Suppressor macrophage (primary cell): Measurements from ENCODE around the gene NABP1.
"Not testable (repeated sequence)": the region's sequence is repeated elsewhere in the genome, so short reads cannot be mapped to it uniquely, and the experiment has no call there.

Experiments
- DNase-seq, 4 experiments: peaks; one replicate each; pipeline ENCODE4 v3.0.0-alpha.2; 2020 to 2022
- total RNA-seq, 17 experiments: gene quantifications; one replicate each; lab custom pipeline; 2026; ENCODE audit warnings: mixed read lengths in 6 of 17, inconsistent platforms in 3 of 17; lab: John Stamatoyannopoulos, UW

Gene NABP1, protein sequence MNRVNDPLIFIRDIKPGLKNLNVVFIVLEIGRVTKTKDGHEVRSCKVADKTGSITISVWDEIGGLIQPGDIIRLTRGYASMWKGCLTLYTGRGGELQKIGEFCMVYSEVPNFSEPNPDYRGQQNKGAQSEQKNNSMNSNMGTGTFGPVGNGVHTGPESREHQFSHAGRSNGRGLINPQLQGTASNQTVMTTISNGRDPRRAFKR
- total RNA-seq = 372 to 2,092 (median 794) reads per million in 17 experiments

DNA sequence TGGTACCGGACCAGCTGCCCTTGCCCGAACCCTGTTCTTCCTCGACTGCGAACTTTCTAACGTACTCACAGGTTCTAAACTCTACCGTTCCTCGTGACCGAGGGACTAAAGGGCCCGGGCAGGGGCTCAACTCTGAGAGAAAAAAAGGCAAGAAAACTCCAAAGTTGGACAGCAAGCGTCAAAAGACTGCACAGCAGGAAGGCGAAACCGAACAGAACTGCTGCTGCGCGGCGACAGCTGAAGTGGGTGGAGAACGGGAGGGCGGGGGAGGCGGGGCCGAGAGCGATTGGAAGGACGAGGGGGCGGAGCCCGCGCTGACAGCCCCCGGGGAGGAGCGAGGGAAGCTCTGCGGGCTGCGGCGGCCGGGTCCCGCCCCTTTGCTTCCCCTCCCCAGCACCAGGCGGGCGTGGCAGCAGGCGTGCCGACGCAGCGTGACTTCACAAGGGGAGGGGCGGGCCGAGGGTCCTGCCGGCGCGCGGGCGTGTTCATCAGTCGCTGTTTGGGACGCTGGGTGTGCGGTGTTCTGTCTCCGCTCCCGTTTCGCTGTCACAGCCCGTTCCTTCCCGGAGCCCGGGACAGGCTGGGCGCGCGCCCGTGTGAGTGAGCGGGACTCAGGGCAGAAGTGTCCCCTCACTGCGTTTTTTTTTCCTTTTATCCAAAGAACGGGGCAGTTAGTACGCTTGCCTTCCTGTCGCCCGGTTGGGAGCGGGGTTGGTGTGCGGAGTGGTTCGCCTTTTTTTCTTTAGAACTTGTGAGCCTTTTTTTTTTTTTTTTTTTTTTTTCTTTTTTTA lies at the start of gene NABP1:
TSS of gene NABP1 (plus strand) at position 491 of the 791 bp plus-strand sequence. CDS start 479 bp downstream, outside the sequence.
- peak; percentile 99 to 100 (median 99) for DNase-seq

DNA sequence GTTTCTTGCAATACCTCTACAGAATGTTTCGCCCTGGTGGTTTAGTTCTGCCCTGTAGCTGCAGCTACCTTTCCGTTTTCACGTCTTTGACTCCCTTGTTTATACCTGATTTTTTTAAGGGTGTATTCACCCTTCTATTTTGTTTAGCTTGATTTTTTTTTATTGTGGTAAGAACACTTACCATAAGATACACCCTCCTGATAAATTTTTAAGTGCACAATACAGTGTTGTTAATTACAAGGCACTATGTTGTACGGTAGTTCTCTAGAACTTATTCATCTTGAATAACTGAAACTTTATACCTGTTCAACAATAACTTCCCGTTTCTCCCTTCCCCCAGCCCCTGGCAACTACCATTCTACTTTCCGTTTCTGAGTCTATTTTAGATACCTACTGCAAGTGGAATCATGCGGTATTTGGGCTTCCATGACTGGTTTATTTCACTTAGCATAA lies 48.9 kb upstream of the NABP1 start:
- no peak for DNase-seq

DNA sequence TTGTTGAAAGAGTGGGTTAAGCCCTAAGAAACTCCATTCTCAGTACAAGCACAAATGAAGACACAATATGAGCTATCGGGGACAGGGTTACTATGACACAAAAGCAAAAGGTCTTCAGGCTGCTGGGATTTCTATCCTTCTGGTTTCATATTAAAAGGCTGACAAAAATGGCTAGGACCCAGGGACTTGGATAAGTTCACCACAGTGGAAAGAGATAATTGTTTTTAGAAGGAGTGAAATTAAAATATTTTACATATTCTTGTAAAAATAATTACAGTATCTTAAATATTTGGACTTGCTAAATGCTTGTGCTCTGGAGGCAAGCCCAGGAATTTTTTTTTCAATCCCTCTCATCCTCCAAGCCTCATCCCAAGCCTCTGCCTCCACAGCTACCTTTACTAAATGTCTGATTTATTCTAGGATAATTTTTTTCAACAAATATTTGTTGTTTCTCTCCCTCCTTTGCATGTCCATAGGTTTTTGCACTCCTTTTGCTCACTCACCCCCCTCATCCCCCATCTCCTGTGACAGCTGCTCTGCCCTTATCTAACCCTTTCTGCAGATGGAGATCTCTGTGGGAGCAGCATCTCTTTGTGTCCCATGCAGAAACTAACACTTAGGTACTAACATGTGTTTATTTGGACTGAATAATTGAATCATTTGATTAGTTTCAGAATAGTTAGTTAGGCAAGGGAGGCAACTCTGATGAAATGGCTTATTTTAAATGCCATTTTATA lies 47.8 kb upstream of the NABP1 start:
- DNase-seq = no peak

DNA sequence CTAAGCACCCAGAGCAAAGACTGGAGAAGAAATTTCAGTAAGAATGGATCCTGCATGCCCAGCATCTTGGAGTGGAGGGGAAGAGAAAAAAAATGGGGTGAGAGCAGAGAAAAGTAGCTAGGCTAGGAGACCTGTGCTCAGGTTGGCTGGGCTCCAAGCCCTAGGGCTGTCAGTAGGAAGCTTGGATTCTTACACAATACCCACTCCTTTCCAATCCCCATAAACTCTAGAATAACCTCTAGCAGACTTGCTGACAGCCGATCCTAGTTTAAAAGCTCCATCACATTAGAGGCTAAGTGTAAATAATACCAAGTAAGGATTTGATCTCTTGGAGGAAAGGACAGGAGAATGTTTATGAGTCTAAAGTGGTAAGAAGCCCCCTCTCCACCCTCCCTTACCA lies 46.2 kb upstream of the NABP1 start:
- DNase-seq = peak; percentile 23 to 57 (median 50)

DNA sequence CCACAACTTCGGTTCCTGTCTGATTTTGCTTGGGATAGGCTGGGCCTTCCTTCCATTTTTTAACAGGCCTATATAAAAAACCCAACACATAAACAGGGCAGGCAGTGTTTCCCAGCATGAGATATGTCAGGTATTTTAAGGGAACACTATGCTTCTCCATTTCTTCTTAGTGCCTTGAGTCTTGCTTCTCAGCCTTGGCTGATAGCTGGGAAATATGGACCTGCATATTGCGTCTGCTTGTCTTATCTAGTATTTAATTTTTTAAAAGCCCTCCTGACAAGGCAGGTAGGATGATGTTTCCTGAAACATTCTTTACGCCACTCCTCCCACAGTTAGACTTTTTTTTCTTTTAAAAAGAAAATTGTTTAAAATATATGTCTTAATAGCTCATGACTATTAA lies 45.5 kb upstream of the NABP1 start:
- no peak for DNase-seq

DNA sequence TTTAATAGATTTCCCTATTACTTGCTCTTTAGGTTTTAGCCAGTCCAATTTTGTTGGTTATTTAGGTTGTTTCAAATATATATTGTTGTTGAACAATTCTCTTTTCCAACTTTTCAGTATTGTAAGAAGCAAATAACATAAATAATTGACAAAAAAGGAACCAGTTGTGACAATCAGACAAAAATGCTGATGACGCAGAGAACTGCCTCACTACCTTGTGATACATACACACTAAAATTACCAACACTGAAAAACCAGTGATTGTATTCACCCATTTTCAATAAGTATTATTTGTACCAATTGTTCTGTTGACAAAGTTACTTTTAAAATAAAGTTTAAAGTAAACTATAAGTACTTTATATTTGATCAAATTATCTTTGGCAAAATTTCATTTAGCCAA lies 43.1 kb upstream of the NABP1 start:
- DNase-seq = peak in 3 of 4 experiments; percentile 37 to 66 (median 63)

DNA sequence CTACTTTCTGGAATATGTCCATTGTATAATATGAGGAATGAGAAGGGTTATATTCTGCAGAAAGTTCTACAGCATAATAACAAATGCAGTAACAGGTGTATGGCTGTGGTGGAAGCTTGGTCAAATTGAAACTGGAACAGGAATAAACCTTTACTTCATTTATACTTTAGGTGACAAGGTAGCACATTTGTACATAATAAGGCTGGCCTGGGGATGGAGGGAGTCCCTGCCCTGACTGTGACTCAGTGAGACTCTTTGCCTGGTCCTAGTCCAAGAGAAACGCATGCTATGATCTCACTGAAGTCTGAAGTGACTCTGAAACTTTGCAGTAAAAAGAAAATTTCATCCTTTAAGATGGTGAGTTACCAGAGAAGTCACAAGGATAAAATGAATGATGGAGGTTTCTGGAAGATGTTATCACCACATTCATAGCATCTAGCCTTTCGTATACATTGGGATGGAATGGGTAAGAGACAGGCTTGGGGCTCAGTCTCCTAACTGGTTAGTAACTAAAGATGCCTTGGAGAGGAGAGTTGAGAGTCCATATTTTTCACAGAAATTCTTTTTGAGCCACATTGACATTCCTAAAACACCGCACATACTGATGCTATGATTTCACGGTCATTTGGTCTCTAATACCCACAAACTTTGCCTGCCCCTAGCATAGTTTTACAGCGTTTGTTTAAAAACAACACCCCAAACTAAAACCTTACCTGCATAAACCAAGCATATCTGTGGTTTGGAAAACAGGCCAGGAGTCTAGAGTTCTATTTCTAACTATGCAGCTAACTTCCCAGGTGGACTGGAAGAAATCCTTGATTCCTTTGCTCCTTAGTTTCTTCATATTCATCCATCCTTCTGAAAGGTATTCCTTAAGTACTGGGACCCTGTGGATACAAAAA lies 42.4 kb upstream of the NABP1 start:
- no peak for DNase-seq

DNA sequence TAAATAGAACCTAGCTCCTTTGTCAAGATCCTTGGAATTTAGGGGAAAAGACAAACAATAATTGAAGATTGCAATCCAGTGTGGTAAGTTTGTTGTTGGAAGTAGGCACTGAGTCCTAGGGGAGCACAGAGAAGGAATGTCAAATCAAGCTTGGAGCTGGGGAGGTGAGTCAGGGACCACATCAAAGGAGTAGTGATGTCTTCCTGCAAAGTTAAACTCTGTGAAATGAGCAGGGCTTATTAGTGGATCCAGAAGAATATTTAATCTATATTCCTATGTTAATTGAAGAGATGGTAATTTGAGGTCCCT lies 41.7 kb upstream of the NABP1 start:
- no peak for DNase-seq

DNA sequence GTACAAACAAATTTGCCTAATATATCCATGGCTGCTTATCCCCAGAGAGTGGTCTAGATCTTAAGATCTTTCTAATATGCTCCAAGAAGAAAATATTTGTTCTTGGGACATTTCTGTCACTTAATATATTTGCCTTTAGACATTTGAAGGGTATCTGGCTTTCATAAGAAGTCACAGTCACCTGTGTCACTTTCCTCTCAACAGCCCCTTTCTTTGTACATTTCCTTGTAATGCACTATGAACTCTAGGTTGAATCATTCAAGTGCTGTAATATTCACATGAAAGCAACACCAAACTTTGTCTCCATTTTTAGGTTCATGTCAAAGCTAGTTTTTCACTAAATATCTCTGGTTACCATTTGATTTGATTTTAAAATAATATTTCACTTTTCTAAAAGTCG lies 41.4 kb upstream of the NABP1 start:
- DNase-seq = peak in 1 of 4 experiments; percentile 17

DNA sequence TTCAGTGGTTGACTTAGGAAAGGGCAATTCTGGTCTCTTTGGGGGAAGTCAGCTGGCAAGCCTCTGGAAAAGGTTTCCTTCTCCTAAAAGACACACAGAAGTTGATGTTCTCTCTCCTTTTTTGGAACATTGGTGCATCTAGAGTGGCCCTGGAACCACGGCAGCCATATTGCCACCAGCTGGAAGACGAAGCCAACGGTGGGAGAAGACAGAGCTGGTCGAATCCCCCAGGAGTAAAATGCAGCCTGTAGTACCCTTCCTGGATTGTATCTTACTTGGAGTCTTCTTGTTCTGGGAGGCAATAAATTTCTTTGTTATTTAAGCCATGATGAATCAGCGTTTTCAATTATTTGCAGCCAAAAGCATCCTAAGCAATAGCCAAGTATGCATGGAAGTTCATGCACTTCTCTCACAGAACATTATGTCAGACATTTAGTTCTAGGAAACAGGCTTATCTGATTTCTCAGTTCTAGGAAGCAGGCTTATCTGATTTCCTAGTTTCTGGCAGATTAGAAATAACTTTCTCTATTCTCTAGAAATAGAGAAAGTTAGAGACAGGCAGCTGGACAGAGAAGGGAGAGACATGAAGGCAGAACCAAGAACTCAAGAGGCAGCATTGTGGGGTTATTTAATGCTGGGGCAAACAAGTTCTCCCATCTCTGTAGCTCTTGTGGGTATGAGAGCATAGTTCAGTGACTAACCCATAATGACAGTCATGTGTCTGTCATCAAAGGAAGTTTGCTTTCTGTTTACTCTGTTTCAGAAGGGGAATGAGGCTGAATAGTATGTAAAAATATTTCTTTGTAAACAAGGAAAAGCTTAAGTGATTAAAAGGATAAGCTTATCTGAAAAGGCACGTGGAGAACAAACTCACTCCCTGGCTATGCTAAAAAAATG lies 40.5 kb upstream of the NABP1 start:
- peak; percentile 64 to 89 (median 78) for DNase-seq

DNA sequence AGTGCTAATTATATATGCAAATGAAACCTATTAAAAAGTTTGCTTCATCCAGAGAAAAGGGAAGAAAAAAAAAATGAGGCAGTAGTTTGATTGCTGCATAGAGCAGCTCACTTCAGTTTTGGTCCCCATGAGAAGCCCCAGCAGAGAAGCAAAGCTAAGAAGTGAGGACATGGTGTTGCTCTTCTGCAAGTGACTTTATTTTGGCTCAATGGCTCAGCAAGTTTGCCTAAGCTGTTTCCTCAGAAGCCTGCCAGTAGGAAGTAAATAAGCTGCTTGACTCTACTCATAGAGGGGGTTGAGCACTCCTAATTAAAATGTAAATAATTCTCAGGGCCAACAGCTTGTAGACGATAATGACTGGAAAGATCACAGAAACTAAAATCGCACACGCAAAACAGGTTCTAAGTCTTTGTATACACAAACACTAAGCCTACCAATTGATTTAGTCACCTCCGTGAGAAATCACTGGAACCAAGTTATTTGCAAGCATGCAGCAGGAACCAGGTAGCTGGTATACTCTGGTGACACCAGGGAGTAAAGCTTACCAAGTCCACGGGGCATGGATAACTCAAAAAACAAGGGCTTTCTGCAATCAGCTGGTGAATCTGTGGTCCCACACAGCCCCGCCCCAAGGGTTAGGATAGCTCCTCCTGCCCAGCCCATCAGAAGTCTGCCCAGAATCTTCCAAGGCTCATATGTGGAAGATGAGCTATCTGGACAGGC lies 39.7 kb upstream of the NABP1 start:
- peak; percentile 70 to 87 (median 85) for DNase-seq

DNA sequence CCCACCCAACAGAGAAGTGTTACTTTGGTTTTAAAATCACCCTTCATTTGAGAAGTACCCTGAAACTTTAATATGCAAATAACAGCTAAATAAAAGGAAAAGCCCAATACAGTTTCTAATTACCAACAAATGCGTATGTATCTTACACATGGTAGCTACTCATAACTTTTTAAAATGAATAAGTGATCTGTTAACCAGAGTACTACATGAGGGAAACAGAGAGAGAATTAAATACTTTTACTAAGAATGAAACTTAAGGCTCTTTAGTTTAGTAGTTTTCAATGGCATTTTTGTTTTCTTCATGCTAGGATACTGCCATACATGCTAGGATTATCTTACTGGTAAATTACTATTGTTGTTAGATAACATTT lies 39.1 kb upstream of the NABP1 start:
- DNase-seq = no peak

DNA sequence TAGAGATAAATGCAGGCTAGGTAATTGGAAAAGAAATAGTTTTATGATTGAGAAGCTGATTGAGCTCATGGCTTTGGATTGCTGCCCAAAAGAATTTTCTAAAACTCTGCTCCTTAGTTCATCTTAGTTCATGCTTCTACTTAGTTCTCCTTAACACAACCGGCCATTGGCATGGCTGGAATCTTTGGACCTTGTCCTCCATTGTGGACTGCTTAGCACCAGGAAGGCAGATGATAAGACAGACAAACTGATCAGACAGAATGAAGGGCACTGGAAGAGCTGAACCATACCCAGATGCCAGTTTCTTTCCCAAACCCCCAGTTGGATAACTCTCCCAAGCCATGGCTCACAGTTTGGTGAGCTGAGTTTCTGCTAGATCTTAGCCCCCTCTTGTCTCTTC lies 36.3 kb upstream of the NABP1 start:
- no peak for DNase-seq

DNA sequence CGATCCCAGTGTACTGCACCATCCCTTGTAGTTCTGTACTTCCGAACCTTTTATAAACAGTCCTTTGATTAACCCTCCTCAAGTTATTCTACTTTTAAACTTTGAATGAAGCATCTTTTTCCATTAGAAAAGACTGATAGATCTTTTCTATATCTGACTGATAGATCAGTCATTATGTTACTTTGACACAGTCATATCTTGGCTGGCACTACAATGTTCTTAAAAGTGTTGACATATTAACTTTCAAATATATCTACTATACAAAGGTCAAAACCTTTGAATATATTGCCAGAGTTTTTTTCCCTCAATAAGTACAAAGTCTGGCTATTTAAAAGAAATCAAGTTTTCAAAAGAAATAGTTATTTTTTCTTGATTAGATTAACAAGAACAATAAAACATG lies 35.4 kb upstream of the NABP1 start:
- DNase-seq = no peak

DNA sequence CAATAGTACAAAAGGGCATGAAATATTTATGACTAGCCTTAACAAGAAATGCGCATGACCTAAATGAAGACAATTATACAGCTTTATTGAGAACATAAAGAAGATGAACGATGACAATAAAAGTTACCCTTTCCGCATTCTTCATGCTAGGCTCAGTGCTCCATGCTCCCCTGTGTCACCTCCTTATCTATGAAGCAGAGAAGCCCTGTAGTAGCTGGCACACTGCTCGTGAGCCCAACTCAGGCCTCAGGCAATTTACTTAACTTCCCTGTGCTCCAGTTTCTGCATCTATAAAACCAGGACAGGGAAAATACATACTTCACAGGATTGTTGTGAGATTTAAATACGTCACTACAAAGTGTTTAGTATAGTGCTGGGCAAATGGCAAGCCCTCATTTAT lies 34.5 kb upstream of the NABP1 start:
- DNase-seq = no peak

DNA sequence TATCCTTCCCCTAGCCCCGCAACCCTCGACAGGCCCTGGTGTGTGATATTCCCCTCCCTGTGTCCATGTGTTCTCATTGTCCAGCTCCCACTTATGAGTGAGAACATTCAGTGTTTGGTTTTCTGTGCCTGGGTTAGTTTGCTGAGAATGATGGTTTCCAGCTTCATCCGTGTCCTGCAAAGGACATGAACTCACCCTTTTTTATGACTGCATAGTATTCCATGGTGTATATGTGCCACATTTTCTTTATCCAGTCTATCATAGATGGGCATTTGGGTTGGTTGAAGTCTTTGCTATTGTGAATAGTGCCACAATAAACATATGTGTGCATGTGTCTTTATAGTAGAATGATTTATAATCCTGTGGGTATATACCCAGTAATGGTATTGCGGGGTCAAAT lies 33.3 kb upstream of the NABP1 start:
- not testable (repeated sequence) for DNase-seq

DNA sequence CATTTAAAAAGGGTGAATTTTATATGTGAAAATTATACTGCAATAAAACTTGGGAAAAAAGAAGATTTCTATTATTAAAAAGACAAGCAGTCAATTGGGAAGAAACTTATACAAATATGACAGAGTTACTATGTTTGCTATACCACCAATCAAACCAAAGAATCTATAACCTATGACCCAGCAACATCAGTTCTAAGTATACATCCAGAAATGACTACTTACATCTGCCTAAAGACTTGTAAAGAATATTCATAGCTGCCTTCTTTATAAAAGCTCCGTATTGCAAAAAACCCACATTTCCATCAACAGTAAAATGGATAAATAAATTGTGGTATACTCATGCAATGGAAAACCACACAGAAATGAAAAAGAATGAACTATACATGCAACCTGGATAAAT lies 32.9 kb upstream of the NABP1 start:
- DNase-seq = no peak

DNA sequence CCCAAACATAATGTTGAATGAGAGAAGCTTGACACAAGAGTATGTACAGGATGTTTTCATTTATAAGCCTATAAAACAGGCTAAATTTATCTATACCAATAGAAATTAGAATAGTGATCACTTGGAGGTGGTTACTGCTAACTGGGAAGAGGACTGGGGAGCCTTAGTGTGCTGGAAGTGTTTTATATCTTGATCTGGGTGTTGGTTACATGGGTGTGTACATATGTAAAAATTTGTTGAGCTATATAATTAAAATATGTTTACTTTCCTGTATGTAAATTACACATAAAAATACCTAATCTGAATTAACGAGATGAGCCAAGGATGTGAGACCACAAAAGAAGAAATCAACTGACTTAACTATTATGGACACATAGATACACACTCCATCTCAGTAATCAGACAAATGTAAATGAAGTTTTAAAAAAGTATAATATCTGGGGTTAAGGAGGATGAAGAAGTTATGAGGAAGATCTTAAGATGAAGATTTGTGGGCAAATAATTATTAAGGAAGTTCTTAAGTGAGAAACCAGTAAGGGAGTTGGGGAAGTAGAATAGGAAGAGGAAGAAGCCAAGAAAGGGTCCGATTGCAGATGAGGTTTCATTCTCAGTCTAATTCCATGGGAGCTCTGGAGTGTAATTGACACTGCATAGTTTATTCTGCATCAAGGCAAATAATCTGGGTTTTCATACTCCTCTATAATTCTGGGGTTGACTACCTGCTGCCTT lies 32.3 kb upstream of the NABP1 start:
- peak; percentile 43 to 80 (median 61) for DNase-seq

DNA sequence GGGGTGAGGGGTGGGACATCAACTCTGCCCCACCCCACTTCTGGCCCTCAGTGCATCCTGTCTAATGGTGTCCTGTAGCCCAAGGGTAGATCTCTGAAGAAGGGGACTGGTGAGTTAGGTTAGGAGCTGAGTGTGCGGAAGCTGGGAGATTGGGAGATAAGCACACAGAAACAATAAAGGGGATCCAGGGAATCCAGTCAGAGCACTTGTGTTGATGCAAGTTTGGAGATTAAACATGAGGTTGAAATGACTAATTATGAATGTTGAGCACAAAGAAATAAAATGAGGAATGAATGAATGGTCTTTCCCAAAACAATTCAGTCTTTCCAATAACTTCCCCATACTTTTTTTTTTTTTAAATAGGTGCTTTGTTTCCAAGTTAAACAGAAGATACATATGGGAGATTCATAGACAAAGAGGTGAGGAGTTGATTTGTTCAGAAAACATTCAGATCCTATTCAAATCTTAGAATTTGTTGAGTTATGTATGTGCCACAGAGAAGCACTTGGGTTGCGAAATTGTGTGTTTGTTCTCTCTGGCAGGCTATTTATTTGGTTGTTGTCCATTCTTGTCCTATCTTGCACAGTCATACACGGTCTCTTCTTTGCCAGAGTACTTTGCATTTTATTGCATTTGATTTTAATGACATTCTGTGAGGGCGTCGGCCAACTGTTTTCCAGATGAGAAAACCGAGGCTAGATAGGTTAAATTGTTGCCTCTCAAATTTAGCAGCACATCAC lies 31.6 kb upstream of the NABP1 start:
- peak in 2 of 4 experiments; percentile 19 to 36 for DNase-seq
